ENCODE measurements around the gene TMEM208. TPM values are rescaled to one million over a fixed set of nuclear protein-coding genes. Genes with fewer than 3 reads are reported as not detected.

TMEM208 gene
- total and polyA plus RNA-seq, 2 of the 13 experiments (the other 11 are each of a cell fraction or from before 2014, with no cell fraction given): 58.8 to 72.9 TPM

DNA sequence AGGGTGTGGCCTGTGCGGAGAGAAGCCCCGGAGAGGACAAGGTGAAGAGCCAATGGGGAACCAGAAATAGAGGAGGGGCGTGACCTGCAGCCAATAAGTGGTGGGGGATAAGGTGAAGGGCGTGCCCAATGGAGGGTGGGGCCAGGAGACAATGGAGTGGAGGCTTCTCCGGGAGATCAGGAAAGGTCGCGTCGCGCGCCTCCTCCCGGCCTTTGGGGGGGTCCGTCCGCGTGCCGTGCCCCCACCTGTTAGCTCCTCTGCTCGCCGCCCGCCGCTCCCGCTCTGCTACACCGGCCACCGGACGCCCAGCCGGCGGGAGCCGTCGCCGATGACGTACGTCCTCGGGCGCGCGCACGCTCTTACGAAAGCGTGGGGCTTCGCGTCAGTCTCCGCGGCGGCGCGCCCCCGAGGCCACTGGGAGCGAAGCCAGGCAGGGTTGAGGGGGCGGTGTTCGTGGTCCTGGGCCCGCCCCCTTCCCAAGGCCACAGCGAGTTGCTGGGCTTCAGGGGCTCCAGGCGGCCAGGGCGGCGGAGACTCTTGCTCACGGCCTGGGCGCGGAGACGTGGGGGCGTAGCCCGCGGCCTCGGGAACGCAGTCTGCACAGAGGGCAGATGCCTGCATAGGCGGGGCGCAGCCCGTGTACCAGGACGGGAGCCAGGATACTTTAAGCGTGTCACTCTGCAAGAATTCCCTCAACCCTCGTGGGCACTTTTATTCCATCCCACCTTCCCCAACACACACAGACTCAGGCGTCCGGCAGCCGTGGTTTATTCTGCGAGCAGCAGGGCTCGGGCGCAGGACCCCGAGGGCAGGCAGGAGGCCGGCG is 43.1 kb upstream of the TMEM208 start, which contains the start of gene MATCAP1 (continued):
- TF ChIP-seq SP1 (IDR thresholded peaks at IDR 0.05) (peak; percentile 69; the same call in 1 of the 2 replicates), SP1 (CRISPR knock-in tag; IDR thresholded peaks at IDR 0.05) (peak; percentile 95), TBX2 (CRISPR knock-in tag; IDR thresholded peaks at IDR 0.05; ENCODE audit: borderline replicate concordance) (peak; percentile 82; the same call in 1 of the 2 replicates), ZNF12 (CRISPR knock-in tag; IDR thresholded peaks at IDR 0.05) (0 out of 2 replicates have a peak, but pooled peaks have one; percentile 27), ZNF670 (CRISPR knock-in tag; IDR thresholded peaks at IDR 0.05; ENCODE audit: borderline replicate concordance) (peak; percentile 22; the same call in 1 of the 2 replicates), ZNF180 (CRISPR knock-in tag; IDR thresholded peaks at IDR 0.05; ENCODE audit: borderline replicate concordance, low read depth) (no peak), AKAP8 (CRISPR knock-in tag; IDR thresholded peaks at IDR 0.05) (peak; percentile 89), KDM6A (CRISPR knock-in tag; IDR thresholded peaks at IDR 0.05; ENCODE audit: low read depth) (no peak), ASH2L (IDR thresholded peaks at IDR 0.05; ENCODE audit: insufficient read length, low read depth, low read length) (peak; percentile 95), FOXO1 (CRISPR knock-in tag; IDR thresholded peaks at IDR 0.05) (peak; percentile 71; the same call in 1 of the 2 replicates), ZNF44 (CRISPR knock-in tag; IDR thresholded peaks at IDR 0.05) (peak; percentile 80; the same call in 1 of the 2 replicates), ZNF564 (CRISPR knock-in tag; IDR thresholded peaks at IDR 0.05) (no peak), ZNF543 (CRISPR knock-in tag; IDR thresholded peaks at IDR 0.05) (peak; percentile 76; the same call in 1 of the 2 replicates), TP53 (CRISPR knock-in tag; conservative IDR thresholded peaks at IDR 0.05) (no peak; the same call in 1 of the 2 replicates), MXD4 (CRISPR knock-in tag; IDR thresholded peaks at IDR 0.05) (peak; percentile 81), ZNF891 (CRISPR knock-in tag; IDR thresholded peaks at IDR 0.05) (no peak), SOX13 (IDR thresholded peaks at IDR 0.05) (peak; percentile 34; the same call in 1 of the 2 replicates), SOX13 (CRISPR knock-in tag; conservative IDR thresholded peaks at IDR 0.05 in 1 of 2, IDR thresholded peaks at IDR 0.05 in 1 of 2) (peak in 1 of 2 experiments; percentile 78; a peak in 2 of 4 replicates), ZNF816 (CRISPR knock-in tag; IDR thresholded peaks at IDR 0.05; ENCODE audit: borderline replicate concordance) (no peak)
- TF ChIP-seq, protein P1, sequence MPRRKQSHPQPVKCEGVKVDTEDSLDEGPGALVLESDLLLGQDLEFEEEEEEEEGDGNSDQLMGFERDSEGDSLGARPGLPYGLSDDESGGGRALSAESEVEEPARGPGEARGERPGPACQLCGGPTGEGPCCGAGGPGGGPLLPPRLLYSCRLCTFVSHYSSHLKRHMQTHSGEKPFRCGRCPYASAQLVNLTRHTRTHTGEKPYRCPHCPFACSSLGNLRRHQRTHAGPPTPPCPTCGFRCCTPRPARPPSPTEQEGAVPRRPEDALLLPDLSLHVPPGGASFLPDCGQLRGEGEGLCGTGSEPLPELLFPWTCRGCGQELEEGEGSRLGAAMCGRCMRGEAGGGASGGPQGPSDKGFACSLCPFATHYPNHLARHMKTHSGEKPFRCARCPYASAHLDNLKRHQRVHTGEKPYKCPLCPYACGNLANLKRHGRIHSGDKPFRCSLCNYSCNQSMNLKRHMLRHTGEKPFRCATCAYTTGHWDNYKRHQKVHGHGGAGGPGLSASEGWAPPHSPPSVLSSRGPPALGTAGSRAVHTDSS (CRISPR knock-in tag; conservative IDR thresholded peaks at IDR 0.05): no peak
- TF ChIP-seq, protein P2, sequence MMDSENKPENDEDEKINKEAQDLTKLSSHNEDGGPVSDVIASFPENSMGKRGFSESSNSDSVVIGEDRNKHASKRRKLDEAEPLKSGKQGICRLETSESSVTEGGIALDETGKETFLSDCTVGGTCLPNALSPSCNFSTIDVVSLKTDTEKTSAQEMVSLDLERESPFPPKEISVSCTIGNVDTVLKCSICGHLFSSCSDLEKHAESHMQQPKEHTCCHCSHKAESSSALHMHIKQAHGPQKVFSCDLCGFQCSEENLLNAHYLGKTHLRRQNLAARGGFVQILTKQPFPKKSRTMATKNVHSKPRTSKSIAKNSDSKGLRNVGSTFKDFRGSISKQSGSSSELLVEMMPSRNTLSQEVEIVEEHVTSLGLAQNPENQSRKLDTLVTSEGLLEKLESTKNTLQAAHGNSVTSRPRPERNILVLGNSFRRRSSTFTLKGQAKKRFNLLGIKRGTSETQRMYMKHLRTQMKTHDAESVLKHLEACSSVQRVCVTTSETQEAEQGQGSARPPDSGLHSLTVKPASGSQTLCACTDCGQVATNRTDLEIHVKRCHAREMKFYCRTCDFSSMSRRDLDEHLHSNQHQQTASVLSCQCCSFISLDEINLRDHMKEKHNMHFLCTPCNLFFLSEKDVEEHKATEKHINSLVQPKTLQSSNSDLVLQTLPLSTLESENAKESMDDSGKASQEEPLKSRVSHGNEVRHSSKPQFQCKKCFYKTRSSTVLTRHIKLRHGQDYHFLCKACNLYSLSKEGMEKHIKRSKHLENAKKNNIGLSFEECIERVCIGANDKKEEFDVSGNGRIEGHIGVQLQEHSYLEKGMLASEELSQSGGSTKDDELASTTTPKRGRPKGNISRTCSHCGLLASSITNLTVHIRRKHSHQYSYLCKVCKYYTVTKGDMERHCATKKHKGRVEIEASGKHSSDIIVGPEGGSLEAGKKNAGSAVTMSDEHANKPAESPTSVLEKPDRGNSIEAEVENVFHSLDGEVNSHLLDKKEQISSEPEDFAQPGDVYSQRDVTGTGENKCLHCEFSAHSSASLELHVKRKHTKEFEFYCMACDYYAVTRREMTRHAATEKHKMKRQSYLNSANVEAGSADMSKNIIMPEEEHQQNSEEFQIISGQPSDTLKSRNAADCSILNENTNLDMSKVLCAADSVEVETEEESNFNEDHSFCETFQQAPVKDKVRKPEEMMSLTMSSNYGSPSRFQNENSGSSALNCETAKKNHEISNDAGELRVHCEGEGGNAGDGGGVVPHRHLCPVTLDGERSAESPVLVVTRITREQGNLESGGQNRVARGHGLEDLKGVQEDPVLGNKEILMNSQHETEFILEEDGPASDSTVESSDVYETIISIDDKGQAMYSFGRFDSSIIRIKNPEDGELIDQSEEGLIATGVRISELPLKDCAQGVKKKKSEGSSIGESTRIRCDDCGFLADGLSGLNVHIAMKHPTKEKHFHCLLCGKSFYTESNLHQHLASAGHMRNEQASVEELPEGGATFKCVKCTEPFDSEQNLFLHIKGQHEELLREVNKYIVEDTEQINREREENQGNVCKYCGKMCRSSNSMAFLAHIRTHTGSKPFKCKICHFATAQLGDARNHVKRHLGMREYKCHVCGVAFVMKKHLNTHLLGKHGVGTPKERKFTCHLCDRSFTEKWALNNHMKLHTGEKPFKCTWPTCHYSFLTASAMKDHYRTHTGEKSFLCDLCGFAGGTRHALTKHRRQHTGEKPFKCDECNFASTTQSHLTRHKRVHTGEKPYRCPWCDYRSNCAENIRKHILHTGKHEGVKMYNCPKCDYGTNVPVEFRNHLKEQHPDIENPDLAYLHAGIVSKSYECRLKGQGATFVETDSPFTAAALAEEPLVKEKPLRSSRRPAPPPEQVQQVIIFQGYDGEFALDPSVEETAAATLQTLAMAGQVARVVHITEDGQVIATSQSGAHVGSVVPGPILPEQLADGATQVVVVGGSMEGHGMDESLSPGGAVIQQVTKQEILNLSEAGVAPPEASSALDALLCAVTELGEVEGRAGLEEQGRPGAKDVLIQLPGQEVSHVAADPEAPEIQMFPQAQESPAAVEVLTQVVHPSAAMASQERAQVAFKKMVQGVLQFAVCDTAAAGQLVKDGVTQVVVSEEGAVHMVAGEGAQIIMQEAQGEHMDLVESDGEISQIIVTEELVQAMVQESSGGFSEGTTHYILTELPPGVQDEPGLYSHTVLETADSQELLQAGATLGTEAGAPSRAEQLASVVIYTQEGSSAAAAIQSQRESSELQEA (CRISPR knock-in tag; IDR thresholded peaks at IDR 0.05; ENCODE audit: not compliant biosample characterization): peak; percentile 92

All from HepG2 (cell line).